T-helper 1 cell treated with Interleukin-12 subunit alpha and Interleukin-12 subunit beta and Interleukin-4 antibody, amounts not matched to agents 30 μg/mL and 1 μg/mL, for 36 hours (primary cell): Measurements from ENCODE around the gene NNAT.
"Not testable (repeated sequence)": the region's sequence is repeated elsewhere in the genome, so short reads cannot be mapped to it uniquely, and the experiment has no call there.

Experiments used
- H3K27ac Mint-ChIP-seq: one replicate; pipeline ENCODE4 v1.8.0; 2021; ENCODE audit warnings: mild to moderate bottlenecking, mixed read lengths
- H3K27me3 Mint-ChIP-seq: one replicate; pipeline ENCODE4 v1.8.0; 2021; ENCODE audit warnings: low read depth, mixed read lengths
- H3K36me3 Mint-ChIP-seq: one replicate; pipeline ENCODE4 v1.8.0; 2021; ENCODE audit warnings: low read depth, mixed read lengths
- H3K4me1 Mint-ChIP-seq: one replicate; pipeline ENCODE4 v1.8.0; 2021; ENCODE audit warnings: low read depth, mixed read lengths
- H3K4me3 Mint-ChIP-seq: one replicate; pipeline ENCODE4 v1.8.0; 2021; ENCODE audit warnings: mild to moderate bottlenecking, moderate library complexity, mixed read lengths
- H3K9me3 Mint-ChIP-seq: one replicate; pipeline ENCODE4 v1.8.0; 2021; ENCODE audit warnings: mixed read lengths

NNAT gene

DNA sequence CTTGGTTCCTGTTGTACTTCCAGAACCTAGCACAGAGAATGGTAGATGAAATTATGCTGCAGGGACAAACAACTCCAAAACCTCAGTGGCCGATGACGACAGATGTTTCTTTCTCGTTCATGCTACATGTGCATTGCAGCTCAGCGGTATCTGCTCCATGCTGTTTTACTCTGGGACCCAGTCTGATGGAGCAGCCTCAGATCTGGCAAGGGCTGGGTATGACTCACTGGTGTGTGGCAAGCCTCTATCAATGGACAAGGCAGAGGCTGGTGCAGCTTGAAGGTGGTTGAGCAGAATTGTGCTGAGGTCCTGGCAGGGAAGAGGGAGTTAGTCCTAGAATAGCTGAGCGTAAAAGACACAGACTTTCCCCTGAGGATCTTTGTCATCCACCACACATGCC is 17.0 kb downstream of the NNAT start:
- Mint-ChIP-seq H3K4me1 (peaks cover 4% of the 10 kb centered on the region), H3K9me3 (no peaks in the 10 kb centered on the region), H3K27me3 (peaks cover 9% of the 10 kb centered on the region), H3K36me3 (no peaks in the 10 kb centered on the region), H3K4me3 (no peak overlapping the region), H3K27ac (no peak overlapping the region)

GRCh38 chr20:37539424-37539823 is 18.4 kb downstream of the NNAT start:
- Mint-ChIP-seq H3K4me3 (no peak overlapping the region), H3K9me3 (no peaks in the 10 kb centered on the region), H3K4me1 (peaks cover 3% of the 10 kb centered on the region), H3K27me3 (peaks cover 9% of the 10 kb centered on the region), H3K36me3 (no peaks in the 10 kb centered on the region), H3K27ac (no peak overlapping the region)

GRCh38 chr20:37540001-37540400 is 19.0 kb downstream of the NNAT start:
- no peak overlapping the region for H3K27ac Mint-ChIP-seq

GRCh38 chr20:37540838-37541237 is 19.8 kb downstream of the NNAT start:
- not testable (repeated sequence) for H3K4me3 Mint-ChIP-seq, H3K27ac Mint-ChIP-seq, H3K36me3 Mint-ChIP-seq, H3K27me3 Mint-ChIP-seq, H3K4me1 Mint-ChIP-seq, H3K9me3 Mint-ChIP-seq

More at GRCh38 chr20:37540001-37540400, 19.0 kb downstream of the NNAT start:
- peaks cover 9% of the 10 kb centered on the region for H3K27me3 Mint-ChIP-seq
- H3K4me1 Mint-ChIP-seq: no peaks in the 10 kb centered on the region
- H3K9me3 Mint-ChIP-seq: no peaks in the 10 kb centered on the region
- no peaks in the 10 kb centered on the region for H3K36me3 Mint-ChIP-seq
- no peak overlapping the region for H3K4me3 Mint-ChIP-seq

DNA sequence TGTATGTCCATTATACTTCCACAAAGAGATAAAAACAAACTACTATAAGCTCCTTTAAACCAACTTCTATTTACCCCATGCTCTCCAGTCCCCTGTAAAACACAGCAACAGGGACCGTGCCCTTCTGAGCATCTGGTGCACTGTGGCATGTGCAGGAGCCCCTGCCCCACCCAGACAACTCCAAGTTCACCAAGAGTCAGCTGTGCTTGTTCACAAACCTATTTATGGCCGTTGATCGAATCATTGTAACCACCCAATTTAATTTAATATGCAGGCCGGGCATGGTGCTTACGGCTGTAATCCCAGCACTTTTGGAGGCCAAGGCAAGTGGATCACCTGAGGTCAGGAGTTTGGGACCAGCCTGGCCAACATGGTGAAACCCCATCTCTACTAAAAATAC is 20.3 kb downstream of the NNAT start:
- H3K4me3 Mint-ChIP-seq: no peak overlapping the region
- no peak overlapping the region for H3K27ac Mint-ChIP-seq
- no peaks in the 10 kb centered on the region for H3K4me1 Mint-ChIP-seq
- H3K27me3 Mint-ChIP-seq: peaks cover 9% of the 10 kb centered on the region
- no peaks in the 10 kb centered on the region for H3K9me3 Mint-ChIP-seq
- H3K36me3 Mint-ChIP-seq: no peaks in the 10 kb centered on the region

DNA sequence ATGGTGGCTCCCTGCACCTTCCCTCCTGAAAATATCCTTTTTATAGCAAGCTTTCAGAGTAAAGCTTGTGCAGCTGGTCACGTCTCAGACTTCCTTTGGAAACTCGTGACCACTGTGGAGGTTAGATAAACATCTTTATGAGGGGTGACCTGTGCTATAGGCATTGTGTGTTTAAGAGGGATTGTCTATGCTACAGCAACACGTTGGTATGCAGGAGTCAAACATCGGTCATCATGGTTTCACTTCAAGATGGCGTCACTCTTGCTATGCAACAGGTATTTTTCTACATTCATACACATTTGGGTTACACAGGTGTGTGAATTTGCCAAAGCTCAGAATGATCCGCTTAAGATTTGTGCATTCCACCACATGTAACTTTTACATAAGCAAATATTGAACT is 21.2 kb downstream of the NNAT start:
- H3K36me3 Mint-ChIP-seq: no peaks in the 10 kb centered on the region
- H3K27ac Mint-ChIP-seq: no peak overlapping the region
- no peak overlapping the region for H3K4me3 Mint-ChIP-seq
- H3K27me3 Mint-ChIP-seq: peaks cover 9% of the 10 kb centered on the region
- no peaks in the 10 kb centered on the region for H3K4me1 Mint-ChIP-seq
- H3K9me3 Mint-ChIP-seq: no peaks in the 10 kb centered on the region

DNA sequence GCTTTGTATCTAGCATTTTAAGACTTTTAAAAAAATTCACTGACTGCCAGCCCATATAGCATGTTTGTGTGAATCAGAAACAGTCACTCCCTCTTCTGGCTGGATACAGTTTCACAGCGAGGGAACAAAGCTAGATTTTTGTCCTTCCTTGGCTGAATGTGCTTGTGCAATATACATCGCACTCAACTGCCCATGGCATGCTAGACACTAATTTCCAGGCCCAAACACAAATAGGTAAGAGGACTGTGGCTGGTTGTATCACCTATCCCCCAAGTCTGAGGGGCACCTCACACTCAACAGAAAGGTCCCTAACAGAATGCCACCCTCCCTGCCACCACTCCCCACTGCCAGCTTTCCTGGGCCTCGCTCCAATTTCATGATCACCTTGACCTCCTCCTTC is 22.8 kb downstream of the NNAT start:
- H3K27me3 Mint-ChIP-seq: peaks cover 4% of the 10 kb centered on the region
- no peaks in the 10 kb centered on the region for H3K4me1 Mint-ChIP-seq
- no peaks in the 10 kb centered on the region for H3K9me3 Mint-ChIP-seq
- no peaks in the 10 kb centered on the region for H3K36me3 Mint-ChIP-seq
- H3K27ac Mint-ChIP-seq: no peak overlapping the region
- no peak overlapping the region for H3K4me3 Mint-ChIP-seq

- H3K27ac Mint-ChIP-seq: no peak overlapping the region
- H3K9me3 Mint-ChIP-seq: no peaks in the 10 kb centered on the region
- no peaks in the 10 kb centered on the region for H3K4me1 Mint-ChIP-seq
- no peaks in the 10 kb centered on the region for H3K36me3 Mint-ChIP-seq
- H3K4me3 Mint-ChIP-seq: no peak overlapping the region
- H3K27me3 Mint-ChIP-seq: peaks cover 4% of the 10 kb centered on the region
Measured at GRCh38 chr20:37544386-37544785, 23.3 kb downstream of the NNAT start.

DNA sequence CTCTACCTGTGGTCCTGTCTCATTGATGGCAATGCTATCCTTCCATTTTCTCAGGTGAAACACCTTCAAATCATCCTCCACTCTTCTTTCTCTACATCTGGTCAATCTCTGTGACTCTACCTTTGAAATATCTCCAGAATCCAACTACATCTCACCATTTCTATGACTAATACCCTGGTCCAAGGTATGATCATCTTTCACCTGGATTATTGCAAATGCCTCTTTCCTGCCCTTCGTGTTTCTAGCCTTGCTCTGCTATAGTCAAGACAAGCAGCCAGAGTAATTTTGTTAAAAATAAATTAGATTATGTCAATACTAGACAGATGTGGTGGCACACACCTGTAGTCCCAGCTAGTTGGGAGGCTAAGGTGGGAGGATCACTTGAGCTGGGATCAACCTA is 24.5 kb downstream of the NNAT start:
- no peaks in the 10 kb centered on the region for H3K9me3 Mint-ChIP-seq

DNA sequence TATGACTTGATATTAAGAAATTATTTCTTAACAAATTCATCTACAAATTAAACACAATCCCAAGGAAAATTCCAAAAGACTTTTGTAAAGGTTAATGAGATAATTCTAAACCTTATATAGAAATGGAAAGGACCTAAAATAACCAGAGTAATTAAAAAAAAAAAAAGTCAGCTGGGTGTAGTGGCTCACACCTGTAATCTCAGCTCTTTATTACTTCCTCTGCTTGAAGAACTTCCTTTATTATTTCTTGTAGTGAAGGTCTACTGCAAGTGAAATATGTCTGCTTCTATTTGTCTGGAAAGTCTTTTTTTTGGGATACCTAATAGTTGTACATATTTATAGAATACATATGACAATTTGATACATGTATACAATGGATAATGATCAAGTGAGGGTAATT is 26.9 kb downstream of the NNAT start:
- H3K36me3 Mint-ChIP-seq: no peaks in the 10 kb centered on the region
- H3K27ac Mint-ChIP-seq: no peak overlapping the region
- H3K4me1 Mint-ChIP-seq: no peaks in the 10 kb centered on the region
- no peaks in the 10 kb centered on the region for H3K9me3 Mint-ChIP-seq
- no peak overlapping the region for H3K4me3 Mint-ChIP-seq
- H3K27me3 Mint-ChIP-seq: peaks cover 13% of the 10 kb centered on the region

More for the DNA sequence above, 24.5 kb downstream of the NNAT start:
- no peaks in the 10 kb centered on the region for H3K36me3 Mint-ChIP-seq
- H3K4me1 Mint-ChIP-seq: no peaks in the 10 kb centered on the region
- no peak overlapping the region for H3K27ac Mint-ChIP-seq
- peaks cover 4% of the 10 kb centered on the region for H3K27me3 Mint-ChIP-seq
- H3K4me3 Mint-ChIP-seq: no peak overlapping the region

DNA sequence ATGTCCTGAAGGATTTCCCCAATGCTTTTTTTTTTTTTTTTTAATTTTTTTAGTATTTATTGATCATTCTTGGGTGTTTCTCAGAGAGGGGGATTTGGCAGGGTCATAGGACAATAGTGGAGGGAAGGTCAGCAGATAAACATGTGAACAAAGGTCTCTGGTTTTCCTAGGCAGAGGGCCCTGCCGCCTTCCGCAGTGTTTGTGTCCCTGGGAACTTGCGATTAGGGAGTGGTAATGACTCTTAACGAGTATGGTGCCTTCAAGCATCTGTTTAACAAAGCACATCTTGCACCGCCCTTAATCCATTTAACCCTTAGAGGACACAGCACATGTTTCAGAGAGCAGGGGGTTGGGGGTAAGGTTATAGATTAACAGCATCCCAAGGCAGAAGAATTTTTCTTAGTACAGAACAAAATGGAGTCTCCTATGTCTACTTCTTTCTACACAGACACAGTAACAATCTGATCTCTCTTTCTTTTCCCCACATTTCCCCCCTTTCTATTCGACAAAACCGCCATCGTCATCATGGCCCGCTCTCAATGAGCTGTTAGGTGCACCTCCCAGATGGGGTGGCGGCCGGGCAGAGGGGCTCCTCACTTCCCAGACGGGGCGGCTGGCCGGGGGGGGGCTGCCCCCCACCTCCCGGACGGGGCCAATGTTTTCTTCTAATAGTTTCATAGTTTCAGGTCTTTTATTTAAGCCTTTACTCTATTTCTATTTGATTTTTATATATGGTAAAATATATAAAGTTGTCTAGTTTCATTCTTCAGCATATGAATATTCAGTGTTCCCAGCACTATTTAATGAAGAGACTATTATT is 29.3 kb downstream of the NNAT start:
- H3K4me1 Mint-ChIP-seq, H3K36me3 Mint-ChIP-seq, H3K9me3 Mint-ChIP-seq, H3K4me3 Mint-ChIP-seq, H3K27ac Mint-ChIP-seq: not testable (repeated sequence)
- peaks cover 19% of the 10 kb centered on the region for H3K27me3 Mint-ChIP-seq

- H3K4me3 Mint-ChIP-seq, H3K27ac Mint-ChIP-seq, H3K4me1 Mint-ChIP-seq, H3K9me3 Mint-ChIP-seq, H3K36me3 Mint-ChIP-seq: not testable (repeated sequence)
- H3K27me3 Mint-ChIP-seq: peaks cover 21% of the 10 kb centered on the region
Measured at GRCh38 chr20:37551660-37552059, 30.6 kb downstream of the NNAT start.

- H3K9me3 Mint-ChIP-seq: no peaks in the 10 kb centered on the region
- no peak overlapping the region for H3K27ac Mint-ChIP-seq
- H3K27me3 Mint-ChIP-seq: peaks cover 24% of the 10 kb centered on the region
- no peaks in the 10 kb centered on the region for H3K4me1 Mint-ChIP-seq
- H3K36me3 Mint-ChIP-seq: no peaks in the 10 kb centered on the region
- no peak overlapping the region for H3K4me3 Mint-ChIP-seq
Measured at GRCh38 chr20:37552415-37552814, 31.4 kb downstream of the NNAT start.

DNA sequence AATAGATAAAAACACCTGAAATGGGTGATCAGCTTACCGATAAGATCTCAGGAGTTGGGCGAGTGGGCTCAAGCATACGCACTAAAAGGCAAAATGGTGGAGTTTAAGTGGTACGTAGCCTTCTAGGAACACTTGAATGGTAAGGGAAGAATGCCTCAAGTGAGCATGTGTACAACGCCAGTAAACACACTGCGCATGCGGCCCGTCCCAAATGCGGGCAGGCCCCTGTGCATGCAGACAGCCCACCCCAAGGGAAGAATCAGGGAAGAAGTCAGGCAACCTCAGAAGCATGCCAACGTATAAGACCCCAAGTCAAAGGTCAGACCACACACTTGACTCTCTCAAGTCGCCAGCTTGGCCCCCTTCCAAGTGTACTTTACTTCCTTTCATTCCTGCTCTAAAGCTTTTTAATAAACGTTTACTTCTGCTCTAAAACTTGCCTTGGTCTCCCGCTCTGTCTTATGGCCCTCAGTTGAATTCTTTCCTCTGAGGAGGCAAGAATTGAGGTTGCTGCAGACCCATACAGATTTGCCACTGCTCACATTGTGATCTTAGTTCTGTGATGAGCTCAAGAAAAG is 33.8 kb downstream of the NNAT start:
- H3K9me3 Mint-ChIP-seq, H3K4me3 Mint-ChIP-seq, H3K27ac Mint-ChIP-seq, H3K4me1 Mint-ChIP-seq, H3K36me3 Mint-ChIP-seq: not testable (repeated sequence)
- H3K27me3 Mint-ChIP-seq: peaks cover 24% of the 10 kb centered on the region

GRCh38 chr20:37556538-37556937 is 35.5 kb downstream of the NNAT start:
- Mint-ChIP-seq H3K9me3 (no peaks in the 10 kb centered on the region), H3K4me3 (no peak overlapping the region), H3K36me3 (no peaks in the 10 kb centered on the region), H3K27ac (no peak overlapping the region), H3K27me3 (peaks cover 21% of the 10 kb centered on the region), H3K4me1 (no peaks in the 10 kb centered on the region)
